Heart left ventricle (tissue), 16 donors: ENCODE data around the gene FAM240A. TPM values are rescaled to one million over a fixed set of nuclear protein-coding genes. Genes with fewer than 3 reads are reported as not detected.

Source experiments
- ATAC-seq, 4 donors: fragments of 200-7000 bp; cut with Tn5 transposase; one replicate each; pipeline ENCODE4 v1.9.1; 2020 to 2022; ENCODE audit warnings: moderate library complexity in 4 of 4, mild to moderate bottlenecking in 3 of 4, moderate number of reproducible peaks in 1 of 4
- DNase-seq, 5 donors: peaks; one replicate each; pipeline ENCODE4 v3.0.0-alpha.2; 2020
- H3K27ac ChIP-seq, 12 donors: fragments of 200-600 bp; sonication (generic) in 4 of 12; one replicate each; pipeline versions ENCODE4 v1.5.0 to v1.8.0; 2016 to 2022; ENCODE audit warnings: mild to moderate bottlenecking in 2 of 12
- H3K27me3 ChIP-seq, 9 donors: fragments of 200-600 bp; sonication (generic) in 2 of 9; one replicate each; pipeline versions ENCODE4 v1.5.1 to v1.8.0; 2016 to 2022; ENCODE audit warnings: mild to moderate bottlenecking in 3 of 9
- H3K36me3 ChIP-seq, 9 donors: fragments of 200-600 bp; sonication (generic) in 2 of 9; one replicate each; pipeline versions ENCODE4 v1.5.0 to v1.8.0; 2018 to 2022; ENCODE audit warnings: mild to moderate bottlenecking in 2 of 9
- H3K4me1 ChIP-seq, 12 donors: fragments of 200-600 bp; sonication (generic) in 4 of 12; one replicate each; pipeline versions ENCODE4 v1.5.0 to v1.8.0; 2016 to 2022; ENCODE audit warnings: mild to moderate bottlenecking in 3 of 12
- H3K4me3 ChIP-seq, 12 donors: fragments of 200-600 bp; sonication (generic) in 4 of 12; one replicate each; pipeline versions ENCODE4 v1.5.0 to v1.8.0; 2017 to 2022; ENCODE audit warnings: mild to moderate bottlenecking in 9 of 12, moderate library complexity in 4 of 12
- H3K9me3 ChIP-seq, 12 donors: fragments of 200-600 bp; sonication (generic) in 4 of 12; one replicate each; pipeline versions ENCODE4 v1.5.0 to v1.8.0; 2016 to 2022; ENCODE audit warnings: mild to moderate bottlenecking in 1 of 12
- CTCF ChIP-seq, 12 donors: fragments of 200-600 bp; sonication (generic) in 4 of 12; IDR thresholded peaks; one replicate each; pipeline versions ENCODE4 v1.5.0 to v1.8.0; 2018 to 2022; ENCODE audit warnings: antibody characterized with exemption in 12 of 12, mild to moderate bottlenecking in 5 of 12
- POLR2A ChIP-seq, 2 donors: fragments of 450-650 bp; IDR thresholded peaks; one replicate each; pipeline ENCODE4 v1.6.1; 2017; ENCODE audit warnings: antibody characterized with exemption in 2 of 2, mild to moderate bottlenecking in 2 of 2, moderate library complexity in 2 of 2
- WGBS, 4 donors: extraction: QIAGEN DNeasy Blood & Tissue Kit in 2 of 4; methylation state at CpG; one replicate each; pipeline versions ENCODE4 v1.1.5 to v1.1.7; 2013 to 2018; 5-methylcytosine and 5-hydroxymethylcytosine counted together
- intact Hi-C, 10 donors: fragments of 100-400 bp; cut with DNase I; formaldehyde crosslinking; loops; one replicate each; pipeline versions ENCODE4 v1.11.1 to v1.14.2; 2022
- polyA plus RNA-seq, 2 donors: library from polyadenylated mRNA; stranded (reverse); fragments of 200-250 nt; gene quantifications; one replicate each; pipeline ENCODE4 v1.2.3, GENCODE V29; 2013
- total RNA-seq, 9 donors: library from RNA; depleted of rRNA in 2 of 9; stranded (reverse); fragments of >200 nt in 2 of 9; fragmentation: NEBNext Ultra II Directional in 3 of 9; extraction: Animal tissue kit (Norgen Biotek cat#: 25700) in 3 of 9; gene quantifications; one replicate each; pipeline versions ENCODE4 v1.1.0 to v1.2.4, GENCODE V29; 2016 to 2023
- donor health status: ischemic (EF 13 %, LVEDD 7.1; RV severe dilation, severe dysfunction).
- donor health status: healthy with polysubstance abuse.
- donor health status: DM: no; HTN: yes; CAD: no.
- donor health status: DM: no; HTN: no; CAD: no.
- donor health status: ischemic (EF 25% LVEDD 6.9; RV normal size, moderate dysfunction).
- donor health status: ischemic (EF 25% LVEDD 5.7; RV mildly dilated, moderate dysfunction).
- donor health status: healthy.
- donor health status: DM: yes; HTN: yes; CAD: no.
- donor health status: ischemic (EF 35%, LVEDD 5.7; RV mildly dilated, moderate dysfunction).
- donor health status: nonischemic (EF 11% LVEDD 7.7; RV severe dilation, severe dysfunction).
- donor health status: DM: yes; HTN: yes; CAD: no.
- donor health status: PGD.
- donor health status: ischemic (EF 29% LVEDD 5.4; RV normal size, mild dysfunction).
- donor health status: nonischemic (EF 23%, LVEDD 6.1; RV moderate dilation, normal function).

FAM240A gene
- total and polyA plus RNA-seq, 11 donors = not detected

GRCh38 chr3:46615050-46615775 lies 2.9 kb downstream of the FAM240A start:
- DNase-seq (no peak), ATAC-seq (no peak)
- H3K36me3 ChIP-seq = no peaks in the 10 kb centered on the region
- intact Hi-C loops = loop anchor here in 1 of 10 donors (5.0 kb wide), 1 partner anchor 33 kb away; no protein-coding TSS in a partner anchor
- no peaks in the 10 kb centered on the region for H3K9me3 ChIP-seq
- H3K27me3 ChIP-seq = peaks cover 0 to 8% (median 0%) of the 10 kb centered on the region in 9 donors
- H3K4me3 ChIP-seq = no peak overlapping the region
- no peak overlapping the region for H3K27ac ChIP-seq
- H3K4me1 ChIP-seq = peaks cover 0 to 3% (median 0%) of the 10 kb centered on the region in 12 donors
- TF ChIP-seq POLR2A (IDR thresholded peaks at IDR 0.05) (no peak), CTCF (IDR thresholded peaks at IDR 0.05) (no peak)
- WGBS, 4 donors = 81 to 89% (median 85%) methylated on average over 9 of the region's 9 CpGs

GRCh38 chr3:46615976-46616375 lies 3.7 kb downstream of the FAM240A start:
- WGBS, 4 donors = 38 to 48% (median 43%) methylated on average over 3 of the region's 3 CpGs
- peaks cover 0 to 8% (median 0%) of the 10 kb centered on the region in 9 donors for H3K27me3 ChIP-seq
- intact Hi-C loops = loop anchor here in 1 of 10 donors (5.0 kb wide), 1 partner anchor 34 kb away; no protein-coding TSS in a partner anchor

DNA sequence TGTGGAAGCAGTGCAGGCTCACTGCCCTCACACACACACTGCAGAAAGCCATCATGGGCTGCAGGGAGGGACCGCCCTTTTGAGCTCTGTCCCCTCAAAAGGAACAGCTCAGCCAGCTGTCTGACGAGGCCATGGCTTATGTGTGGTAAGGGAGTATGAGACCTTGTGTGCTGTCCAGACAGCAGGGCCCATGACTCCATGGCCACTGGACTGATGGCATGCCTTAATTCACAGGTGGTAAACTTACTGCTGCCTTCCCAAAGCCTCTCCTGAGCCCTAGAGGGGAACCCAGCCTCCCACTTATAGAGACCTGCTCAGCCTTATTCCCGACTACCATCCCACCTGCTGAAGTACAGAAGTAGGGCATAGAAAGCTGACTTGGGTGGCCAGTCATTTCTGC lies 5.6 kb downstream of the FAM240A start:
- Histone ChIP-seq H3K4me1 (no peaks in the 10 kb centered on the region), H3K27ac (no peak overlapping the region), H3K4me3 (no peak overlapping the region), H3K9me3 (no peaks in the 10 kb centered on the region), H3K36me3 (no peaks in the 10 kb centered on the region), H3K27me3 (peaks cover 0 to 8% (median 0%) of the 10 kb centered on the region in 9 donors)
- ATAC-seq = no peak
- TF ChIP-seq CTCF (IDR thresholded peaks at IDR 0.05) (no peak), POLR2A (IDR thresholded peaks at IDR 0.05) (no peak)
- no peak for DNase-seq
- intact Hi-C loops = loop anchor here in 1 of 10 donors (5.0 kb wide), 1 partner anchor 36 kb away; no protein-coding TSS in a partner anchor
- whole genome bisulfite sequencing, 4 donors = 52 to 92% (median 89%) methylated on average over 2 to 3 of the region's 3 CpGs

More at GRCh38 chr3:46615976-46616375, 3.7 kb downstream of the FAM240A start:
- ATAC-seq (no peak), DNase-seq (no peak)
- Histone ChIP-seq H3K4me1 (peaks cover 0 to 3% (median 0%) of the 10 kb centered on the region in 12 donors), H3K4me3 (no peak overlapping the region), H3K9me3 (no peaks in the 10 kb centered on the region), H3K36me3 (no peaks in the 10 kb centered on the region), H3K27ac (no peak overlapping the region)
- TF ChIP-seq CTCF (IDR thresholded peaks at IDR 0.05) (no peak), POLR2A (IDR thresholded peaks at IDR 0.05) (no peak)
